ENCODE measurements around the gene CCDC127.

GRCh38 chr5:207599-207998, 10.4 kb downstream of the CCDC127 start:
- TF ChIP-seq GATA2 (IDR thresholded peaks at IDR 0.05; ENCODE audit: low read depth, low read length) (no peak), GATA3 (IDR thresholded peaks at IDR 0.05; ENCODE audit: low read depth, low read length) (no peak)

Measured in SH-SY5Y (cell line).